ENCODE measurements around the gene LRP5.
"Not testable (repeated sequence)": the region's sequence is repeated elsewhere in the genome, so short reads cannot be mapped to it uniquely, and the experiment has no call there.

The LRP5 gene

GRCh38 chr11:68424981-68425865 is 112.8 kb downstream of the LRP5 start:
- DNase-seq, result no peak

- no peak for DNase-seq
Measured at GRCh38 chr11:68425866-68426380, 113.5 kb downstream of the LRP5 start.

- no peak for DNase-seq
Measured at GRCh38 chr11:68429661-68430060, 117.3 kb downstream of the LRP5 start.

- no peak for DNase-seq
Measured at GRCh38 chr11:68430384-68430783, 118.0 kb downstream of the LRP5 start.

GRCh38 chr11:68430801-68431200 is 118.4 kb downstream of the LRP5 start:
- no peak for DNase-seq

- no peak for DNase-seq
Measured at GRCh38 chr11:68431984-68432645, 119.7 kb downstream of the LRP5 start.

- no peak for DNase-seq
Measured at GRCh38 chr11:68432874-68433273, 120.5 kb downstream of the LRP5 start.

- DNase-seq, result no peak
Measured at GRCh38 chr11:68433541-68433940, 121.2 kb downstream of the LRP5 start.

GRCh38 chr11:68434159-68434558 is 121.8 kb downstream of the LRP5 start:
- DNase-seq, result not testable (repeated sequence)

GRCh38 chr11:68436162-68436888 is 123.9 kb downstream of the LRP5 start:
- DNase-seq, result no peak

- DNase-seq, result no peak
Measured at GRCh38 chr11:68436985-68437926, 124.9 kb downstream of the LRP5 start.

GRCh38 chr11:68437927-68438657 is 125.7 kb downstream of the LRP5 start:
- no peak for DNase-seq

- no peak for DNase-seq
Measured at GRCh38 chr11:68438658-68439259, 126.4 kb downstream of the LRP5 start.

- no peak for DNase-seq
Measured at GRCh38 chr11:68439355-68440065, 127.1 kb downstream of the LRP5 start.

- no peak for DNase-seq
Measured at GRCh38 chr11:68440224-68440623, 127.8 kb downstream of the LRP5 start.

- peak; percentile 72 for DNase-seq
Measured at GRCh38 chr11:68441466-68442230, 129.3 kb downstream of the LRP5 start.

GRCh38 chr11:68442433-68442832 is 130.0 kb downstream of the LRP5 start:
- no peak for DNase-seq

GRCh38 chr11:68444566-68444965 is 132.2 kb downstream of the LRP5 start:
- DNase-seq, result no peak

- DNase-seq, result no peak
Measured at GRCh38 chr11:68445531-68446035, 133.2 kb downstream of the LRP5 start.

Measured in NCI-H1417 treated with DMSO at 0.1 percent for 48 hours (cell line).